ENCODE data around the gene N4BP2L2. TPM values are rescaled to one million over a fixed set of nuclear protein-coding genes. Genes with fewer than 3 reads are reported as not detected.

The N4BP2L2 gene
- total and polyA plus RNA-seq, 2 of the 8 experiments (the other 6 are each of a cell fraction or from before 2014, with no cell fraction given): 14.6 to 67.6 TPM

GRCh38 chr13:32409561-32410421 lies 128.8 kb downstream of the N4BP2L2 start (continued):
- TF ChIP-seq TBP (IDR thresholded peaks at IDR 0.05; ENCODE audit: low read depth, low read length) (peak; percentile 54; the same call in 1 of the 2 replicates), GABPA (IDR thresholded peaks at IDR 0.05; ENCODE audit: borderline replicate concordance, insufficient read depth, low read length) (no peak), YY1 (IDR thresholded peaks at IDR 0.05; ENCODE audit: low read depth, low read length) (0 out of 2 replicates have a peak, but pooled peaks have one; percentile 3), EP300 (IDR thresholded peaks at IDR 0.05; ENCODE audit: borderline replicate concordance in 1 of 2, low read depth in 2 of 2, low read length in 2 of 2) (no peak), BCL11A (IDR thresholded peaks at IDR 0.05; ENCODE audit: low read depth in 2 of 2, low read length in 2 of 2) (no peak), GTF2F1 (IDR thresholded peaks at IDR 0.05; ENCODE audit: borderline replicate concordance, low read depth, low read length) (no peak), CEBPB (IDR thresholded peaks at IDR 0.05; ENCODE audit: low read depth, low read length) (peak; percentile 97), MAFK (IDR thresholded peaks at IDR 0.05; ENCODE audit: low read depth, low read length) (no peak), CREB1 (IDR thresholded peaks at IDR 0.05) (peak; percentile 24; the same call in 1 of the 2 replicates), HDAC6 (IDR thresholded peaks at IDR 0.05; ENCODE audit: low read depth, low read length) (no peak), KDM4A (IDR thresholded peaks at IDR 0.05; ENCODE audit: low read depth, low read length, severe bottlenecking) (peak; percentile 65), JUND (IDR thresholded peaks at IDR 0.05; ENCODE audit: low read length) (no peak; the same call in 1 of the 2 replicates), RFX5 (IDR thresholded peaks at IDR 0.05; ENCODE audit: borderline replicate concordance, low read depth, low read length) (no peak), NANOG (IDR thresholded peaks at IDR 0.05; ENCODE audit: insufficient read depth, low read depth, low read length, poor library complexity, severe bottlenecking) (no peak), SUZ12 (IDR thresholded peaks at IDR 0.05; ENCODE audit: low read length) (no peak)
- TF ChIP-seq, protein P1, sequence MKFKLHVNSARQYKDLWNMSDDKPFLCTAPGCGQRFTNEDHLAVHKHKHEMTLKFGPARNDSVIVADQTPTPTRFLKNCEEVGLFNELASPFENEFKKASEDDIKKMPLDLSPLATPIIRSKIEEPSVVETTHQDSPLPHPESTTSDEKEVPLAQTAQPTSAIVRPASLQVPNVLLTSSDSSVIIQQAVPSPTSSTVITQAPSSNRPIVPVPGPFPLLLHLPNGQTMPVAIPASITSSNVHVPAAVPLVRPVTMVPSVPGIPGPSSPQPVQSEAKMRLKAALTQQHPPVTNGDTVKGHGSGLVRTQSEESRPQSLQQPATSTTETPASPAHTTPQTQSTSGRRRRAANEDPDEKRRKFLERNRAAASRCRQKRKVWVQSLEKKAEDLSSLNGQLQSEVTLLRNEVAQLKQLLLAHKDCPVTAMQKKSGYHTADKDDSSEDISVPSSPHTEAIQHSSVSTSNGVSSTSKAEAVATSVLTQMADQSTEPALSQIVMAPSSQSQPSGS (IDR thresholded peaks at IDR 0.05; ENCODE audit: low read length): no peak; the same call in 1 of the 2 replicates
- TF ChIP-seq, protein P2, sequence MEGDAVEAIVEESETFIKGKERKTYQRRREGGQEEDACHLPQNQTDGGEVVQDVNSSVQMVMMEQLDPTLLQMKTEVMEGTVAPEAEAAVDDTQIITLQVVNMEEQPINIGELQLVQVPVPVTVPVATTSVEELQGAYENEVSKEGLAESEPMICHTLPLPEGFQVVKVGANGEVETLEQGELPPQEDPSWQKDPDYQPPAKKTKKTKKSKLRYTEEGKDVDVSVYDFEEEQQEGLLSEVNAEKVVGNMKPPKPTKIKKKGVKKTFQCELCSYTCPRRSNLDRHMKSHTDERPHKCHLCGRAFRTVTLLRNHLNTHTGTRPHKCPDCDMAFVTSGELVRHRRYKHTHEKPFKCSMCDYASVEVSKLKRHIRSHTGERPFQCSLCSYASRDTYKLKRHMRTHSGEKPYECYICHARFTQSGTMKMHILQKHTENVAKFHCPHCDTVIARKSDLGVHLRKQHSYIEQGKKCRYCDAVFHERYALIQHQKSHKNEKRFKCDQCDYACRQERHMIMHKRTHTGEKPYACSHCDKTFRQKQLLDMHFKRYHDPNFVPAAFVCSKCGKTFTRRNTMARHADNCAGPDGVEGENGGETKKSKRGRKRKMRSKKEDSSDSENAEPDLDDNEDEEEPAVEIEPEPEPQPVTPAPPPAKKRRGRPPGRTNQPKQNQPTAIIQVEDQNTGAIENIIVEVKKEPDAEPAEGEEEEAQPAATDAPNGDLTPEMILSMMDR (IDR thresholded peaks at IDR 0.05; ENCODE audit: control extremely low read depth in 1 of 3, insufficient read depth in 1 of 3, low read depth in 1 of 3, low read length in 3 of 3): no peak
- TF ChIP-seq, protein P3, sequence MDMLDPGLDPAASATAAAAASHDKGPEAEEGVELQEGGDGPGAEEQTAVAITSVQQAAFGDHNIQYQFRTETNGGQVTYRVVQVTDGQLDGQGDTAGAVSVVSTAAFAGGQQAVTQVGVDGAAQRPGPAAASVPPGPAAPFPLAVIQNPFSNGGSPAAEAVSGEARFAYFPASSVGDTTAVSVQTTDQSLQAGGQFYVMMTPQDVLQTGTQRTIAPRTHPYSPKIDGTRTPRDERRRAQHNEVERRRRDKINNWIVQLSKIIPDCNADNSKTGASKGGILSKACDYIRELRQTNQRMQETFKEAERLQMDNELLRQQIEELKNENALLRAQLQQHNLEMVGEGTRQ (IDR thresholded peaks at IDR 0.05; ENCODE audit: low read length): peak; percentile 52; the same call in 1 of the 2 replicates
